HG03439 (cell line): Measurements from ENCODE around the gene KANSL2.
"Not testable (repeated sequence)": the region's sequence is repeated elsewhere in the genome, so short reads cannot be mapped to it uniquely, and the experiment has no call there.

Experiments used
- ATAC-seq: cut with Tn5 transposase; IDR thresholded peaks from one replicate; pipeline ENCODE4 v1.9.1; 2021; ENCODE audit warnings: mild to moderate bottlenecking, moderate library complexity; ENCODE audit not compliant: unreplicated experiment

The KANSL2 gene

GRCh38 chr12:48681710-48682532, at the start of gene KANSL2:
KANSL2 (minus strand) TSS chr12:48682238; CDS start chr12:48681632, 606 bp downstream.
- peak; percentile 97 for ATAC-seq

GRCh38 chr12:48728807-48729206, 46.8 kb upstream of the KANSL2 start:
- ATAC-seq, result no peak

GRCh38 chr12:48720737-48721136, 38.7 kb upstream of the KANSL2 start:
- not testable (repeated sequence) for ATAC-seq

GRCh38 chr12:48720171-48720570, 38.1 kb upstream of the KANSL2 start:
- not testable (repeated sequence) for ATAC-seq

GRCh38 chr12:48719002-48719401, 37.0 kb upstream of the KANSL2 start:
- not testable (repeated sequence) for ATAC-seq

GRCh38 chr12:48717252-48717695, 35.2 kb upstream of the KANSL2 start:
- no peak for ATAC-seq

GRCh38 chr12:48716493-48717251, 34.6 kb upstream of the KANSL2 start, which contains the start of gene CCNT1:
CCNT1 (minus strand) TSS chr12:48716707; CDS start chr12:48716675, 32 bp downstream.
- ATAC-seq, result peak; percentile 97

- ATAC-seq, result no peak
Observed at GRCh38 chr12:48716168-48716492, 34.1 kb upstream of the KANSL2 start.

- no peak for ATAC-seq
Observed at GRCh38 chr12:48712209-48712608, 30.2 kb upstream of the KANSL2 start.

GRCh38 chr12:48698822-48699221, 16.8 kb upstream of the KANSL2 start:
- not testable (repeated sequence) for ATAC-seq

- no peak for ATAC-seq
Observed at GRCh38 chr12:48696626-48697025, 14.6 kb upstream of the KANSL2 start.

- ATAC-seq, result no peak
Observed at GRCh38 chr12:48695859-48696258, 13.8 kb upstream of the KANSL2 start.

- ATAC-seq, result no peak
Observed at GRCh38 chr12:48694038-48694437, 12.0 kb upstream of the KANSL2 start.

GRCh38 chr12:48693572-48693971, 11.5 kb upstream of the KANSL2 start:
- no peak for ATAC-seq

GRCh38 chr12:48691826-48692487, 9.9 kb upstream of the KANSL2 start:
- no peak for ATAC-seq

- no peak for ATAC-seq
Observed at GRCh38 chr12:48690990-48691389, 9.0 kb upstream of the KANSL2 start.

GRCh38 chr12:48690436-48690835, 8.4 kb upstream of the KANSL2 start:
- no peak for ATAC-seq

GRCh38 chr12:48688836-48689235, 6.8 kb upstream of the KANSL2 start:
- no peak for ATAC-seq

GRCh38 chr12:48687592-48687991, 5.6 kb upstream of the KANSL2 start:
- ATAC-seq, result no peak

GRCh38 chr12:48686615-48687334, 4.7 kb upstream of the KANSL2 start:
- ATAC-seq, result no peak
